ELR (cell line): ENCODE results near the gene LRRIQ4.

Source experiments
- DNase-seq: peaks from one replicate; pipeline ENCODE4 v3.0.0-alpha.2; 2015; ENCODE audit warnings: low read depth

LRRIQ4 gene

GRCh38 chr3:169855514-169855913 lies 42.8 kb downstream of the LRRIQ4 start:
- DNase-seq: no peak

- DNase-seq: no peak
These were observed 45.1 kb downstream of the LRRIQ4 start for GRCh38 chr3:169857811-169858210.

GRCh38 chr3:169861871-169862270 lies 49.2 kb downstream of the LRRIQ4 start:
- DNase-seq: no peak

GRCh38 chr3:169863458-169863899 lies 50.8 kb downstream of the LRRIQ4 start:
- peak; percentile 72 for DNase-seq

GRCh38 chr3:169864270-169864669 lies 51.6 kb downstream of the LRRIQ4 start:
- no peak for DNase-seq

- no peak for DNase-seq
These were observed 52.6 kb downstream of the LRRIQ4 start for GRCh38 chr3:169865176-169865767.

- DNase-seq: no peak
These were observed 55.0 kb downstream of the LRRIQ4 start for GRCh38 chr3:169867584-169868210.

- DNase-seq: no peak
These were observed 55.7 kb downstream of the LRRIQ4 start for GRCh38 chr3:169868369-169868768.

- DNase-seq: no peak
These were observed 57.0 kb downstream of the LRRIQ4 start, which contains the start of gene LRRC31 for GRCh38 chr3:169869484-169870220. LRRC31 (minus strand) TSS chr3:169869935; CDS start chr3:169869807, 128 bp downstream.

GRCh38 chr3:169871129-169871886 lies 58.6 kb downstream of the LRRIQ4 start:
- DNase-seq: no peak

- no peak for DNase-seq
These were observed 66.4 kb downstream of the LRRIQ4 start for GRCh38 chr3:169879013-169879557.

- DNase-seq: no peak
These were observed 67.3 kb downstream of the LRRIQ4 start for GRCh38 chr3:169879845-169880575.

- DNase-seq: no peak
These were observed 68.0 kb downstream of the LRRIQ4 start for GRCh38 chr3:169880576-169881250.

GRCh38 chr3:169886671-169887070 lies 74.0 kb downstream of the LRRIQ4 start:
- DNase-seq: no peak
